ENCODE results near the gene ARHGAP26. TPM values are rescaled to one million over a fixed set of nuclear protein-coding genes. Genes with fewer than 3 reads are reported as not detected.

Gene ARHGAP26
- total RNA-seq, 2 donors from 2014 or later, result 21.3 to 22.7 TPM

GRCh38 chr5:143132739-143133138, 362.6 kb downstream of the ARHGAP26 start:
- H3K9me3 ChIP-seq (ENCODE audit: control insufficient read depth, low read length, poor library complexity, severe bottlenecking), result no peaks in the 10 kb centered on the region
- DNase-seq, result no peak
- Mint-ChIP-seq H3K4me3 (no peak overlapping the region), H3K36me3 (ENCODE audit: low read depth) (peaks cover 4% of the 10 kb centered on the region), H3K4me1 (peaks cover 2% of the 10 kb centered on the region), H3K27me3 (no peaks in the 10 kb centered on the region), H3K27ac (no peak overlapping the region)
- ATAC-seq, result no peak

- ATAC-seq (no peak), DNase-seq (no peak)
- H3K27ac Mint-ChIP-seq, result no peak overlapping the region
- H3K36me3 Mint-ChIP-seq (ENCODE audit: low read depth), result peaks cover 7% of the 10 kb centered on the region
- H3K4me3 Mint-ChIP-seq, result no peak overlapping the region
- H3K27me3 Mint-ChIP-seq, result no peaks in the 10 kb centered on the region
- peaks cover 3% of the 10 kb centered on the region for H3K4me1 Mint-ChIP-seq
- no peaks in the 10 kb centered on the region for H3K9me3 ChIP-seq (ENCODE audit: control insufficient read depth, low read length, poor library complexity, severe bottlenecking)
These were observed 363.5 kb downstream of the ARHGAP26 start for GRCh38 chr5:143133721-143134120.

- H3K27ac Mint-ChIP-seq, result no peak overlapping the region
- DNase-seq (no peak), ATAC-seq (no peak)
- no peaks in the 10 kb centered on the region for H3K27me3 Mint-ChIP-seq
- H3K9me3 ChIP-seq (ENCODE audit: control insufficient read depth, low read length, poor library complexity, severe bottlenecking), result no peaks in the 10 kb centered on the region
- no peak overlapping the region for H3K4me3 Mint-ChIP-seq
- peaks cover 7% of the 10 kb centered on the region for H3K36me3 Mint-ChIP-seq (ENCODE audit: low read depth)
- H3K4me1 Mint-ChIP-seq, result peaks cover 3% of the 10 kb centered on the region
These were observed 364.1 kb downstream of the ARHGAP26 start for GRCh38 chr5:143134269-143134668.

GRCh38 chr5:143134900-143135299, 364.7 kb downstream of the ARHGAP26 start:
- DNase-seq (no peak), ATAC-seq (no peak)
- Mint-ChIP-seq H3K27me3 (no peaks in the 10 kb centered on the region), H3K4me3 (no peak overlapping the region), H3K4me1 (peaks cover 3% of the 10 kb centered on the region), H3K36me3 (ENCODE audit: low read depth) (peaks cover 7% of the 10 kb centered on the region), H3K27ac (no peak overlapping the region)
- H3K9me3 ChIP-seq (ENCODE audit: control insufficient read depth, low read length, poor library complexity, severe bottlenecking), result no peaks in the 10 kb centered on the region

- no peak for ATAC-seq
- no peak for DNase-seq
- Mint-ChIP-seq H3K27me3 (no peaks in the 10 kb centered on the region), H3K4me1 (peaks cover 3% of the 10 kb centered on the region), H3K4me3 (no peak overlapping the region), H3K36me3 (ENCODE audit: low read depth) (peaks cover 7% of the 10 kb centered on the region), H3K27ac (no peak overlapping the region)
- no peaks in the 10 kb centered on the region for H3K9me3 ChIP-seq (ENCODE audit: control insufficient read depth, low read length, poor library complexity, severe bottlenecking)
These were observed 365.8 kb downstream of the ARHGAP26 start for GRCh38 chr5:143135832-143136551.

- no peak overlapping the region for H3K4me3 Mint-ChIP-seq
- DNase-seq (no peak), ATAC-seq (no peak)
- H3K9me3 ChIP-seq (ENCODE audit: control insufficient read depth, low read length, poor library complexity, severe bottlenecking), result no peaks in the 10 kb centered on the region
- peaks cover 7% of the 10 kb centered on the region for H3K36me3 Mint-ChIP-seq (ENCODE audit: low read depth)
- H3K4me1 Mint-ChIP-seq, result peaks cover 3% of the 10 kb centered on the region
- no peak overlapping the region for H3K27ac Mint-ChIP-seq
- no peaks in the 10 kb centered on the region for H3K27me3 Mint-ChIP-seq
These were observed 368.7 kb downstream of the ARHGAP26 start for GRCh38 chr5:143138839-143139238.

GRCh38 chr5:143139585-143139984, 369.4 kb downstream of the ARHGAP26 start:
- no peaks in the 10 kb centered on the region for H3K27me3 Mint-ChIP-seq
- H3K9me3 ChIP-seq (ENCODE audit: control insufficient read depth, low read length, poor library complexity, severe bottlenecking), result no peaks in the 10 kb centered on the region
- H3K4me1 Mint-ChIP-seq, result peaks cover 3% of the 10 kb centered on the region
- ATAC-seq (no peak), DNase-seq (no peak)
- H3K4me3 Mint-ChIP-seq, result no peak overlapping the region
- peaks cover 7% of the 10 kb centered on the region for H3K36me3 Mint-ChIP-seq (ENCODE audit: low read depth)
- no peak overlapping the region for H3K27ac Mint-ChIP-seq

- Mint-ChIP-seq H3K27ac (no peak overlapping the region), H3K36me3 (ENCODE audit: low read depth) (peaks cover 5% of the 10 kb centered on the region), H3K27me3 (no peaks in the 10 kb centered on the region), H3K4me3 (no peak overlapping the region), H3K4me1 (peaks cover 5% of the 10 kb centered on the region)
- DNase-seq, result no peak
- ATAC-seq, result no peak
- H3K9me3 ChIP-seq (ENCODE audit: control insufficient read depth, low read length, poor library complexity, severe bottlenecking), result no peaks in the 10 kb centered on the region
These were observed 370.5 kb downstream of the ARHGAP26 start for GRCh38 chr5:143140492-143141203.

- ATAC-seq (no peak), DNase-seq (no peak)
- H3K9me3 ChIP-seq (ENCODE audit: control insufficient read depth, low read length, poor library complexity, severe bottlenecking), result no peaks in the 10 kb centered on the region
- Mint-ChIP-seq H3K4me3 (no peak overlapping the region), H3K4me1 (peaks cover 5% of the 10 kb centered on the region), H3K36me3 (ENCODE audit: low read depth) (peaks cover 5% of the 10 kb centered on the region), H3K27ac (no peak overlapping the region), H3K27me3 (no peaks in the 10 kb centered on the region)
These were observed 371.5 kb downstream of the ARHGAP26 start for GRCh38 chr5:143141652-143142051.

GRCh38 chr5:143142596-143143435, 372.6 kb downstream of the ARHGAP26 start:
- no peaks in the 10 kb centered on the region for H3K9me3 ChIP-seq (ENCODE audit: control insufficient read depth, low read length, poor library complexity, severe bottlenecking)
- ATAC-seq, result no peak
- Mint-ChIP-seq H3K36me3 (ENCODE audit: low read depth) (peaks cover 5% of the 10 kb centered on the region), H3K4me1 (peaks cover 5% of the 10 kb centered on the region), H3K27me3 (no peaks in the 10 kb centered on the region), H3K27ac (no peak overlapping the region), H3K4me3 (no peak overlapping the region)
- DNase-seq, result no peak

- DNase-seq (no peak), ATAC-seq (no peak)
- Mint-ChIP-seq H3K4me1 (peaks cover 2% of the 10 kb centered on the region), H3K36me3 (ENCODE audit: low read depth) (peaks cover 2% of the 10 kb centered on the region), H3K4me3 (no peak overlapping the region), H3K27me3 (no peaks in the 10 kb centered on the region), H3K27ac (no peak overlapping the region)
- H3K9me3 ChIP-seq (ENCODE audit: control insufficient read depth, low read length, poor library complexity, severe bottlenecking), result no peaks in the 10 kb centered on the region
These were observed 373.8 kb downstream of the ARHGAP26 start for GRCh38 chr5:143143973-143144372.

GRCh38 chr5:143145243-143146160, 375.3 kb downstream of the ARHGAP26 start:
- peaks cover 2% of the 10 kb centered on the region for H3K36me3 Mint-ChIP-seq (ENCODE audit: low read depth)
- H3K27me3 Mint-ChIP-seq, result no peaks in the 10 kb centered on the region
- DNase-seq (no peak), ATAC-seq (no peak)
- H3K4me3 Mint-ChIP-seq, result no peak overlapping the region
- H3K27ac Mint-ChIP-seq, result no peak overlapping the region
- H3K9me3 ChIP-seq (ENCODE audit: control insufficient read depth, low read length, poor library complexity, severe bottlenecking), result no peaks in the 10 kb centered on the region
- H3K4me1 Mint-ChIP-seq, result peaks cover 2% of the 10 kb centered on the region
